Measurements from ENCODE around the gene COL4A5.
"Not testable (repeated sequence)": the region's sequence is repeated elsewhere in the genome, so short reads cannot be mapped to it uniquely, and the experiment has no call there.

The COL4A5 gene

DNA sequence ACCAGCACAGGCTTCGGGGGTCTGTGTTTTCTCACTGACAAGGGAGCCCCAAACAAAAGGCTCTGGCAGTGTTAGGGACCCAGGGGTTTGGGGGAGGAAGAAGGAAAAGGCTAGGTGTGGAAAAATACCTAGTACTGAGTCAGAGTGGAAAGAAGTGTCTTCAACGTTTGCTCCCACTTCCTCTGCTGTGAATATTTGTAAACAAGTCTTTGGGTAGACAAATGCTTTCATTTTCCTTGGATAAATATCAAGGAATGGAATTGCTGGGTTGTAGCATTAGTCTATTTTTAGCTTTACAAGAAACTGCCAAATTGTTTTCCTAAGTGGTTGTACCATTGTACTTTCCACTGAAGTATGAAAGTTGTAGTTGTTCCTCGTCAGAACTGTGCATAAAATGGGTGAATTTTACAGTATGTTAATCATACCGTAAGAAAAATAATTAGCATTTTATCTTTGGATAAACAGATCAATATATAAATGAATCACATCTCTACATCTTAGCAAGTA lies 17.4 kb downstream of the COL4A5 start:
- DNase-seq (ENCODE audit: low spot score): no peak

DNA sequence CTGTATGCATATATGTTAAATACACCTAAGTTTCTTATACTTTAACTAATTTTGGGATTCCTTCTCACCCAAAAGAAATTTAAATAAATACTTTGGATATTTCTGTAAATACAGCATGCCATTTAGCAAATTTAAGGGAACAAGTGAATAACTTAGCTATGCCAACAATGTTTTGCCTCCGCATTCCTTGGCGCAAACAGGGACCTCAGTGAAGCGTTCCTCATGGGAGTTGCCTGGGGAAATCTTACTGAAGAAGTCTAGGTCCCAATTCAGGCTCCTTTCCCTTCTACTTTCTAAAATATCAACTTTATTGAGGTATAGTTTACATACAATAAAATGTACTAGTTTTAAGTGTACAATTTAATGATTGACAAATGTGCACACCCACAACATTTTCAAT lies 25.0 kb downstream of the COL4A5 start:
- no peak for DNase-seq (ENCODE audit: low spot score)

DNA sequence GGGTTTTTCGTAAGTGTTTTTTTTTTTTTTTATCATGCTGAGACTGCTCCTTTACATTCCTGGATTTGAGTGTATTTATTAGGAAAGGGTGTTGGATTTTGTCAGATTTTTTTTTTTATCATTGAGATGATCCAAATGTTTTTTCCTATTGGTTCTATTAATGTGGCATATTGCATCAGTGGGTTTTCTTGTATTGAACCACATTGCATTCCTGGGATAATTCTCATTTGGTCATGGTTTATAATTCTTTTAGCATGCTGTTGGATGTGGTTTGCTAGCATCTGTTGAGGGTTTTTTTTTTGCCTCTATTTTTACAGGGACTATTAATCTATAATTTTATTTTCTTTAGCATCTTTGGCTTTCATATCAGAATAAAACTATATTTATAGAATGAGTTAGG lies 28.8 kb downstream of the COL4A5 start:
- no peak for DNase-seq (ENCODE audit: low spot score)

DNA sequence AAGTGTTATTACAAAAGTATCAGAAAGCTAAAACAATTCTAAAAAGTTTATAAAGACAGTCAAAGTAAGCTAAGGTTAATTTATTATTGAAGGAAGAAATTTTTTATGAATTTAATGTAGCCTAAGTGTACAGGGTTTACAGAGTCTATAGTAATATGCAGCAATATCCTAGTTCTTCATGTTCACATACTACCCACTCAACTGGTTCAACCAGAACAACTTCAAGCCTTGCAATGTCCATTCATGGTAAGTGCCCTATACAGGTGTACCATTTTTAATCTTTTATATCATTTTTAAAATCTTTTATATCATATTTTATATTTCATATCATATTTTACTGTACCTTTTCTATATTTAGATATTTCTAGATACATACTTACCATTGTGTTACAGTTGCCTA lies 34.3 kb downstream of the COL4A5 start:
- no peak for DNase-seq (ENCODE audit: low spot score)

DNA sequence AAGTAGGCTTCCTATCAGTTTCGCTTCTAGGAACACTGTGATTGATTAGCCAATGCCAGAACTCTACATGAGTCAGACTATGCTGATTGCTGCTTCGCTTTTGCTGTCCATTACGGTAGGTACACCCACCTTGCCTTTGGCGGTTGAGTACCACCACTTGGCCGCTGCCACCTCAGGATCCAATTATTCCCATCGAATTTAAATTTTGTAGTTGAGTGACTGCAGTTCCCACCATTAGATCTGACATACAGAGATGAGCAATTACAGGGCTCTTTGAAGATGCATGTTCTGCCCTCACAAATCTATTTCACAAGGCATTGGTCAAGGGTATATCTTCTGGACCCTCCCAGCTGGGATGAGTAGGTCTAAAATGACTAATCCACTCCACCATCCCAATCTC lies 41.9 kb downstream of the COL4A5 start:
- not testable (repeated sequence) for DNase-seq (ENCODE audit: low spot score)

DNA sequence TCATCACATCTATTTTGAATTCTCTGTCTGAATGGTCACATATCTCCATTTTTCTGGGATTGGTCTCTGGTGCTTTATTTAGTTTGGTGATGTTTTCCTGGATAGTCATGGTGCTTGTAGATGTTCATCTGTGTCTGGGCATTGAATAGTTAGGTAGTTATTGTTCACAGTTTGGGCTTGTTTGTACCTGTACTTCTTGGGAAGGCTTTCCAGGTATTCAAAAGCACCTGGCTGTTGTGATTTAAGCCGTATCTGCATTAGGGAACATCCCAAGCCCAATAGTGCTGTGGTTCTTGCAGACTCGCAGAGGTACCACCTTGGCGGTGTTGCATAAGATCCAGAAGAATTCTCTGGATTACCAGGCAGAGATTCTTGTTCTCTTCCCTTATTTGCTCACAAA lies 44.6 kb downstream of the COL4A5 start:
- DNase-seq (ENCODE audit: low spot score): no peak

DNA sequence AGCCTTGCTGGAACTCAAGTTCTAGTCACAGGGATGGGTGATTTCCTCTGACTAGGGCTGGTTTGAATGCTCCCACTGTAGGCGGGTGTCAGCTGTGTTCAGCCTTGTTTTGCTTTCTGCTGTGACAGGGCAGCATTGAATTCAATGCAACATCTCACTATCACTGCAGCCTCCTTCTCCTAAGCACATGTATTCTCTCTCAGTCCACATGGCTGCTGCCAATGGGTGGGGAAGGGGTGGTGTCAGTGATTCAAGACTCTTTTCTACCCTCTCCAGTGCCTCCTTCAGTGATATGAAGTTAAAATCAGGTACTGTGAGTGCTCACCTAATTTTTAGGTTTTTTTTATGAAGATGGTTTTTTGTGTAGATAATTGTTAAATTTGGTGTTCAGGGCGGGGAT lies 46.3 kb downstream of the COL4A5 start:
- no peak for DNase-seq (ENCODE audit: low spot score)

DNA sequence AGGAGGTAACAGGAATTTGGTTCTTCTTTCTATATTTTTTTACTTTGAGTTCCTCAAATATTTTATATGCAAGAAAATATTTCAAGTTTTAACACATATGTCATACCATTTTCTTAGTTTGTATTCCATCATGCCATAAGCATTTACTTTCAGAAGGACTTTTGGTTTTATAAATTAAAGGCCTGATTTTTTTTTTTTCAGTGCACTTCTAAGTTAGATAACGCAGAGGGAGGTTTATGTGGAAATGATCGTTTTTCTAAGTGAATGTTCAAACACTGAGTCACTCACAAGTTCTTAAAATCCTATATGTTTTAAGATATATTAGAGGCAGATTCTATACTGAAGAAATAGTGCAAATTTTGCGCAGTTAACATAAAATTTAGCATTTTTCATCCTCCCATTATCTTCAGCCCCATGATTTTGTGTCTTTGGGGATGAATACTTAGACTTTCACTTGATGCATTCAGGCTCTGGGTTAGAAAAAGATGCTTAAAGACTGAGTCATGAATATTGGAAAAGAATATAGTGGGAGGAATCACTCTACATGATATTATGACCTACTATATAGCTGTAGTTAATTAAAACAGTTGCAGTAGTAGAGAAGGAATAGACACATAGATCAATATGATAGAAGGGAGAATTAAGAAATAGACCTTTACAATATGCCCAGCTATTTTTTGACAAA lies 54.9 kb downstream of the COL4A5 start:
- no peak for DNase-seq (ENCODE audit: low spot score)

DNA sequence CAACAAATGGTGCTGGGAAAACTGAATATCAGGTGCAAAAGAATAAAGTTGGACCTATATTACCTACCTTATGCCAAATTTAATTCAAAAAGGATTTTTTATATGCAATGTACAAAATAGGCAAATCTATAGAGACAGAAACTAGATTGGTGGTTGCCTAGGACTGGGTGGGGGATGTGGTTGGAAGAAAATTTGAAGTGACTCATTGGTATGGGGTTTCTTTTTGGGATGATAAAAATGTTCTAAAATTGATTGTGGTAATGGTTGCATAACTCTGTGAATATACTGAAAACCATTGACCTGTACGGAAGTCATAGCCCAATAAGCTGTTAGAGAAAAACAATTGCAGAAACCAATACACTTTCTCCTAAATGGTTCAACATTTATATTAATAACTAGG lies 72.1 kb downstream of the COL4A5 start:
- no peak for DNase-seq (ENCODE audit: low spot score)

DNA sequence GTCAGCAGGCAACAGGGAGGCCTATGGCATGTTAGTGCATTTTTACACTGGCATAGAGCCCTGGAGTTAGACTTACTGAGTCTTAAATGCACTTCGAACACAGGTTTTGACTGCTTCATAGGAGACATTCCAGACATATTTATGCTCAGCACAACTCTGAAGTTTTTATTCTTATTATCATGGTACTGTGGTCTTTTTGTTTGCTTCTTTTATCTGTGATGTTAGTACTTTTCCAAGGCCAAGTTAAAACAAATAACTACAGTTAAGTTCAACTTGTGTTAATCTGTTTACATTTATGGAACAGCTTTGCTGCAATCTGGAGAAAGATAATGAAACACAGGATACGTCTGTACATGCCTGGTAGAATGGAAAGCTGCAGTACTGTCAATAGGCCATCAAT lies 76.5 kb downstream of the COL4A5 start:
- no peak for DNase-seq (ENCODE audit: low spot score)

DNA sequence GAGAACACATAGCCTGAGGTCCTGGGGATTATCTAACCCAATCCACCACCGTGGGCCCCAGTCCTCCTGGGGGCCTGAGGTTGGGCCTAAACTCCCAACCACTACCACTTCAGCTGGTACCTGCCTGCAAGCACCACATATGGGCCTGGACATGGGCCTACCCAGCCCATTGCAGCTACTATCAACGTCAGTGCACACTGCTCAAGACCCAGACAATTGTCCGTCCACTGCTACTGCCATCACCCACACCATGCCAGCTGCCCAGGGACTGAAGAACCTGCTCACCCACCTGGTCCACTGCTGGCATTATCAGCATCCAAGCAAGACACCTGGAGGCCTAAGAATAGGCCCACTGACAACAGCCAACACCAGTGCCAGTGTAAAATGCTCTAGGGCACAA lies 88.1 kb downstream of the COL4A5 start:
- DNase-seq (ENCODE audit: low spot score): no peak

DNA sequence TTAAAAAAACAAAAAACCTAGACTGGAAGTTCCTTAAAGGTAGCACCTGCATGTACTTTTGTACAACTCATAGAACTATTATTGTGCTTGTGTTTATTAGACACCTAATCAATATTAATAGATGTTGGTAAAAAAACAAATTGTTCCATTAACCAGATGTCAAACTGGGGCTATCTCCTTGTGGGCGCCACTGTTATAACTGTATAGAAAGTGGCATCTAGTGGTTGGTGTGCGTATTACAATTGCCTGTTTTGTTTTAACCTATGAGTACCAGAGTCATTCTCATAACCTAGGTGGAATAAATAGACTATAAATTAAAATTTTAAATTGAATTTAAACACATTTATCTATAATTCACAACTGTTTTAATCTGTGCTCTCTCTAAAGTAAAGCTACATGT lies 97.4 kb downstream of the COL4A5 start:
- peak; percentile 33 for DNase-seq (ENCODE audit: low spot score)

DNA sequence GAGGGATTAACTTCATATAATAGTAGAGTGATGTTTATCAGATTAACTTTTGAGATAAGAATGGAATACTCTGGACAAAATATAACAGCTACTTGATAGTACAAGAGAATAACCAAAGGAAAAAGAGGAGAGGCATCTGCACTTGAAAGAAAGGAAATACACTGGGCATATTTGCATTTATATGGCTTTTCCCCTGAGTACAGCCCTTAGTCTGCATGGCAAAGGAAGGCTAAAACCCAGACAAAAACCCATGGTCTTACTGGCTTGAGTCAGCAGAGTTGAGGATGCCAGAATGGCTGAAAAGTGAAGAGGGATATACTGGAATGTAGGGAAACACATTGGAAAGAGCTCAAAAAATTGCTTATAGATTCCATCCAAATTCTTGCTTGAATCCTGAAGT lies 101.6 kb downstream of the COL4A5 start:
- no peak for DNase-seq (ENCODE audit: low spot score)

DNA sequence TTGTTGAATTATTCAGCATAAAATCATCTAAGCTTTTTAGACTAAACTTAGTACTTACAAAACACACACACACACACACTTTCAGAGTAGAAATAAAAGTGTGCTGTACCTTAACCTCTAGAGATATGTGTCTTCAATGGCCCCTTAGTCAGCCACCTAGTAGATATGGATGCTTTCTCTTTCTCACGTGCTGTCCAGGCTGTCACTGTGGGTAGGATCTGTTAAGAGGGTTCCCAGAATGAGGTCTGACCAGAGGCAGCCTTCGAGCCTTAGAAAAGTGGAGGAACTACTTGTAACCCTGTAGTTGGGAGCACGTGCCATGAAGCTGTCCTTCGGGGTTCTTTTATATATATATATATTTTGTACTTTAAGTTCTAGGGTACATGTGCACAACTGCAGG lies 117.9 kb downstream of the COL4A5 start:
- DNase-seq (ENCODE audit: low spot score): no peak

DNA sequence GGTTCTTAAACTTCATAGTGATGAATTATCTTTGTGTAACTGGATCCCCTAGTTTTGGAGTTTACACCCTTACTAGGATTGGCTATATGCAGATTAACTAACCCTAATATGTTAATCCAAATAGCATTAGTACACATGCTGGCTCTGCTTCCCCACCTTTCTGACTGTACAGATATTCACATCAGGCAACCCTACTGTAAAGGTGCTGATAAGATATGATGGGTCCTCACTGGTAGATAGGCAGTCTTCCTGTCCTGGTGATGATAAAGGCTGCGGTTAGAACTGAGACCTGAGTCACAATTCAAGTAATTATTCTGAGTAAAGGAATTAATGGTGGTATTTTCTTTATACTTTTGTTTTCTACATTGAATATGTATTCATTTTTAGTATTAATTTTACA lies 118.6 kb downstream of the COL4A5 start:
- DNase-seq (ENCODE audit: low spot score): no peak

DNA sequence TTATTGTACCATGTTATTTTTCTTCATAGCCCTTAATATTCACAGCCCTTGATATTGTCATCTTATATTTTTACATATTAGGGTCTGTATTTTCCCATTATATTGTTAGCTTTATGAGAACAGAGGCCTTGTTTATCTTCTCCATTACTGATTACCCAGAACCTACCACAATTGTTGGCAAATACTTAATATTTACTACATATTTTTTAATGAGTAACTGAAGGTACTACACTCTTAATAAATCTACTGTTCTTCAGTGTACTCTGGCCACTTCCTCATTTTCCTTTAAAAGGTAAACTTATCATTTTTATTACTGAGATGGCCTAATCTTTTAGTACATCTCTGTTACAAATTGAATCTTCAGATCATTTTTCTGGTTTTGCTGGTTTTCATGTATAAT lies 133.5 kb downstream of the COL4A5 start:
- no peak for DNase-seq (ENCODE audit: low spot score)

DNA sequence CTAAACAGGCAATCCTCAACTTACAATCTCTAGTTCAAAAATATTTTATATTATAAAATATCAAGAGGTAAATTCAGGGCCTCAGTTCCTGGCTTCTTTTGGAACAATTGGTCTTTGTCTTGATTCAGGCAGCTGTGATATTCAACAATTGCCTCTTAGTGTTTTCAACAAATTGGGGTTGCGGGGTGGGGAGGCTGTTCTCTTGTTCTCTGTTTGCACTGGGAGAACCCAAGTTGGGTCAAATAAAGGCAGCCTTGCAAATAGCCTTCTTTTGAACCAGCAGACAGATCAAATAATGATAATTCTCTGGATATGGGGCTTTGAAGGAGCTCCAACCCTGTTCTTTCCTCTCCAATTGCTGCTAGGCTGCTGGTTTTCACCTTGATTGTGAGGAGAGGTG lies 142.5 kb downstream of the COL4A5 start:
- no peak for DNase-seq (ENCODE audit: low spot score)

DNA sequence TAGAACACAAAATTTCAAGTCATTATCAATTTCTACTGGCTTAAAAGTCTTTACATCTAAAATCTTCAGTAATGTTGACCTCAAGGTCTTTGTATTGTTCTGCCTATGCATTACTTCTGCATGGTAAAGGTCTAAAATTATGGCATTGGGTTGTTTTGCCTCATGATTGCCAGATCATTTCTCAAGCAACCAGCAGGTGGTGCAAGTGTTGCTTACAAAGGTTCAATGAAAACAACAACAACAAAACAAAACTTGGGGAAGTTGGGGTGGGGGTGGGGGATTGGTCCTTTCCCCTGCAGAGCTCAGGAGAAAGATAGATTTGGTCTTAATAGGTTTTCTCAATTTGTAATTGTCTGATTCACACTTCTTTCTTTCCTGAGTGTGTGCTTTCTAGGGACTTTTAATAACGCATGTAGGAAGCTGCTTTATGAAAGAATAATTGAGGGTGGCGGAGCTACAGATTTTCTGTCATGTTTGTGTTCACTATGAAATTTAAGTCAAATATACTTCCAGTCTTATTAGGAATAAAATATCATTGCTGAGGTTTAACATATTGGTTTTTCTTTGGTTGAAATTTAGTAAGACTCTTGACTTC lies 145.1 kb downstream of the COL4A5 start:
- peak; percentile 5 for DNase-seq (ENCODE audit: low spot score)

DNA sequence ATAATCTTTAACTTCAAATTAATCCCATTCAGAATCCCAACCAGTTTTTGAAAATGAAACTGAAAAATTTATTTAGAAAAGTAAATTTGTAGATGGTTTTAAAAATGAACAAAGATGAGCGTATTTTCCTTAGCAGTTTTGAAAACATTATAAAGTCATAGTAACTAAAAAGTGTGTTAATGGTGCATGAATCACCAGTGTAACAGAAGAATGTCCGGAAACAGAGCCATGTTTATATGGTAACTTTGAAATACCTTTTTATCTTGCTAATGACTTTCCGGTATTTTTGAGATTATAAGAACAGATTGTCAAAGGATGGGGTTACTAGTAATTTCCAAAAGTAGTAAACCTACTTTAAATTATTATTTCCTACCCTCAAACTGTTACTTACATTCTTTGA lies 150.9 kb downstream of the COL4A5 start:
- DNase-seq (ENCODE audit: low spot score): no peak

DNA sequence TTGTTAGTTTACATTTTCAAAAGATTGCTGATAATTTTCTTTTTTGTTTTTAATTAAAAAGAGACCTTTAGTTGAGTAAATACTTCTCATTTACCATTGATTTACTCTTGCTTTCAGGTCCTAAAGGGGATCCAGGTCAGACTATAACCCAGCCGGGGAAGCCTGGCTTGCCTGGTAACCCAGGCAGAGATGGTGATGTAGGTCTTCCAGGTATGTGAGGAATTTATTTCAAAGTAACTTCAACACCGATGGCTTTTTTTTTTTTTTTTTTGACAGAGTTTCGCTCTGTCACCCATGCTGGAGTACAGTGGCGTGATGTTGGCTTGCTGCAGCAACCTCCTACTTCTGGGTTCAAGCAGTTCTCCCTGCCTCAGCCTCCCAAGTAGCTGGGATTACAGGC lies 161.6 kb downstream of the COL4A5 start:
- DNase-seq (ENCODE audit: low spot score): no peak

DNA sequence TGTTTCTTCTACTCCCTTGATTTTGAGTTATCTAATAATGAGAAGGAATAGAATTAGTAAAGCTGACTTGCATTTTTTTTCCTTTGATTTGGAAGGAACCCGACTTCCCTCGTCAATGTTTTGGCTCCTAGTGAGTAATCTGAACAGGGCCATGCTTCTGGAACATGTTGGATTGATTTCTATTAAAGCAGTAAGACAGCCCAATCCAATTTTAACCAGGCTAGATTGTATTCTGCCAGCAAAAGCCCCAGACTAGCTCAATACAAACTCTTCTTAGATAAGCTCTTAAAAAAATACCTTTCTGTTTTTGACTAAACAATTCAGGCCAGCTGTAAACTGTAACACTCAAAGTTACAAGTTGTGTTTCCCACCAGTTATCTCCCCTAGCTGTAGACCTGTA lies 170.5 kb downstream of the COL4A5 start:
- DNase-seq (ENCODE audit: low spot score): no peak

DNA sequence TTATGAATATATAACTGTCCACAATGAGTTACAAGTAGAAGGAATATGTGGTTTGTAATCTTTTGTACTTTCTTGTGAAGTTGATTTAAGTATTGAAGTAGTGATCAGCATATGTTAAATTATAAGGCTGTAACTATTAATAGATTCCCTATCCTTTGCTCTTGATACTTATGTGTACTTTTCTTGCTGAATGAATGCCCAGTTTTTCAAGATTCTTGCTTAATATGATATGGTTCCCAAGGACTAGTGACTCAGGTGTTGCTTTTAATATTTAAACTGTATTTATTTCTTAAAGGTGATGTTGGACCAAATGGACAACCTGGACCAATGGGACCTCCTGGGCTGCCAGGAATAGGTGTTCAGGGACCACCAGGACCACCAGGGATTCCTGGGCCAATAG lies 175.0 kb downstream of the COL4A5 start:
- no peak for DNase-seq (ENCODE audit: low spot score)

DNA sequence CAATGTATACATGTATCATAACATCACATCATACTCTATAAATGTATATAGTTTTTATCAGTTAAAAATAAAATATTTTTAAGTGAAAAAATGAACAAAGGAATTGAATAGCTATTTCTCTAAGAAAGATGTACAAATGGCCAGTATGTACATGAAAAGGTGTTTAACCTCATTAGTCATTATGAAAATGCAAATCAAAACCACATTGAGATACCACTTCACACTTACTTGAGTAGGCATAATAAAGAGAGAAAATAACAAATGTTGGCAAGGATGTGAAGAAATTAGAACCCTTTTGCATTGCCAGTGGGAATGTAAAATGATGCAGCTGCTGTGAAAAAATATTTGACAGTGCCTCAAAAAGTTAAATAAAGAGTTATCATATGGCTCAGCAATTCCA lies 201.2 kb downstream of the COL4A5 start:
- no peak for DNase-seq (ENCODE audit: low spot score)

DNA sequence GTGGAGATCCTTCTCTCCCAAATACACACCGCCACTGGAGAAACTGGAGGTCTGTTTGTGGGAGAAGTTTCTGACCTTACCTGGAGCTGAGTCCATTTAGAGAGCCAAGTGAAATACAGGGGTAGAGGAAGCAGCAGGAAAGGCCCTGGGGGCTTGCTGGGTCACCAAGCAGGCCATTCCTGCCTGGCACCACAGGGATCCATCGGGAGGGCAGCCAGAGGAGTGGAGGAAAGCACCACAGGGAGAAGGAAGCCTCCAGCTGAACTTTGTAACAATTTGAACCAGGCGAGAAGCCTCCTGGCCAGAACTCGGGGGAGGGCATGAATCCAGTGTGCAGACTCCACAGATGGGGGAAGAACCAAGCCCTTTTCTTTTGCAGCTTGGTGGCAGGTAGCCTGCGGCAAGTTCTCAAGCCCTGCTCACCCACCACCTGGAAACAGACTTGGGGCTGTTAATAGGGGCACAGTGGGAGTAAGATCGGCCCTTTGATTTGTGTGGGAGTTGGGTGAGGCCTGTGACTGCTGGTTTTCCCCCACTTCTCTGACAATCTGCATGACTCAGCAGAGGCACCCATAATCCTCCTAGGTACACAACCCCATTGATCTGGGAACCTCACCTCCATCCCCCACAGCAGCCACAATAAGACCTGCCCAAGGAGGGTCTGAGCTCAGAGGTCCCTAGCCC lies 202.1 kb downstream of the COL4A5 start:
- no peak for DNase-seq (ENCODE audit: low spot score)

All from AG08395 (cell line).